Testis (tissue), 3 donors: ENCODE results near the gene CCM2. TPM values are rescaled to one million over a fixed set of nuclear protein-coding genes. Genes with fewer than 3 reads are reported as not detected.

ENCODE experiments used
- DNase-seq: peaks from one replicate; pipeline ENCODE4 v3.0.0-alpha.2; 2019
- H3K27ac ChIP-seq, 2 donors: fragments of 200-600 bp; sonication (generic); one replicate each; pipeline ENCODE4 v1.5.1; 2019
- H3K27me3 ChIP-seq: fragments of 200-600 bp; sonication (generic); one replicate; pipeline ENCODE4 v1.5.1; 2019
- H3K36me3 ChIP-seq: fragments of 200-600 bp; sonication (generic); one replicate; pipeline ENCODE4 v1.5.1; 2017; ENCODE audit warnings: low read depth; ENCODE audit errors: missing control alignments
- H3K4me1 ChIP-seq: fragments of 200-600 bp; sonication (generic); one replicate; pipeline ENCODE4 v1.5.1; 2019
- H3K4me3 ChIP-seq, 2 donors: fragments of 200-600 bp; sonication (generic); one replicate each; pipeline ENCODE4 v1.5.1; 2017 to 2019
- H3K9me3 ChIP-seq: fragments of 200-600 bp; sonication (generic); one replicate; pipeline ENCODE4 v1.5.1; 2017
- POLR2A ChIP-seq: fragments of 450-650 bp; IDR thresholded peaks from one replicate; pipeline ENCODE4 v1.6.1; 2017; ENCODE audit warnings: antibody characterized with exemption, mild to moderate bottlenecking, moderate library complexity
- WGBS, 2 donors: methylation state at CpG; one replicate each; pipeline ENCODE4 v1.1.5; 2018; 5-methylcytosine and 5-hydroxymethylcytosine counted together
- intact Hi-C: fragments of 100-400 bp; cut with DNase I; formaldehyde crosslinking; loops from one replicate; pipeline ENCODE4 v1.15.1; 2023; ENCODE audit warnings: low total_unique reads
- polyA plus RNA-seq: library from polyadenylated mRNA; stranded (reverse); fragments of 350-450 nt; fragmentation: Illumina TruSeq; extraction: RNeasy Lipid Tissue Mini Kit (QIAGEN cat#74804); gene quantifications from one replicate; pipeline ENCODE4 v1.2.3, GENCODE V29; 2014; ENCODE audit warnings: low read depth, low replicate concordance; ENCODE audit not compliant: insufficient read depth
- total RNA-seq, 2 donors: library from RNA; depleted of rRNA; stranded (reverse); fragments of >200 nt; gene quantifications; one replicate each; pipeline ENCODE4 v1.2.3, GENCODE V29; 2016
- TF ChIP-seq, protein P1 (sequence below), 3 experiments: fragments of 450-650 bp in 2 of 3; fragments of 200-600 bp in 1 of 3; sonication (generic) in 1 of 3; IDR thresholded peaks; one replicate each; pipeline ENCODE4 v1.5.1; 2016 to 2019; ENCODE audit warnings: antibody characterized with exemption in 3 of 3, mild to moderate bottlenecking in 2 of 3, moderate library complexity in 1 of 3

CCM2 gene
- total and polyA plus RNA-seq, 3 donors from 2014 or later, result 57.6 to 95.1 (median 85.4) TPM

DNA sequence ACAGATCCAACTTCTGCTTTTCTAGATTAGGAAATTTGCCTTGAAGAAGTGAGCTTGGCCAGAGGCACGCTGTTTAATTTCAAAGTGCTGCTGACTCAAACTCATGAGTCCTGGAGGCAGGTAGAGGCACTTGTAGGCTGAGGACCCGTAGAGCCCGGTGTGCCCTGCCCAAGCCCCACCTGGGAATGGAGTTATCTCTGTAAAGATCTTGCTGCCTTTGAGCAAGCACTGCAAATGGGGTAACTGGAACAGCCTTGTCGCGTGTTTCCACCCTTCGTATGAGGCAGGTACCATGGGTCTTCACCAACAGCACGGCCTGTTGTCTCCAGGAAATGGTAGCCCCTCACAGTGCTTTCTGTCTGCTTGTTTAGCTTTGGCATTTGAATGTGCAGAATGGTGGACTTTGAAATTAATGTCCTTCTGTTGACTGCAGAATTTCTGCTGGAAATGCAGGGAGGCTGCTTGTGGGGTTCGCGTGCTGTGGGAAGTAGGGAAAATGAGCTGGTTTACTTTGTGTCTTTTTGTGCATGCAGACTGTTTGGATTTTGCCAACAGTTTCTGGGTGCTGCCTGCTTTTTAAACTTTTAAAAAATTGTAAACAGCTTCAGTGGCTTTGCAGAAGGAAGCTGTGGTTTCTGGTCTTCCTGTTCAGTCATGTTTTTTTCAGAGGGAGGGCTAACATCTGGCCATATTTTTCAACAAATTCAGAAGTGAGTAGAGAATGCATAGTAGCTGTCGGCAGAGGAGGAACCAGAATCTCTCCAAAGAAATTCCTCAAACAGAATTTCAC, 27.2 kb downstream of the CCM2 start:
- Histone ChIP-seq H3K27ac (no peak overlapping the region), H3K27me3 (no peaks in the 10 kb centered on the region), H3K4me3 (no peak overlapping the region), H3K9me3 (no peaks in the 10 kb centered on the region), H3K4me1 (no peaks in the 10 kb centered on the region), H3K36me3 (no peaks in the 10 kb centered on the region)
- 91 to 93% methylated on average over 10 of the region's 10 CpGs for WGBS, 2 donors
- DNase-seq, result no peak
- no peak for TF ChIP-seq POLR2A
- TF ChIP-seq, protein P1, sequence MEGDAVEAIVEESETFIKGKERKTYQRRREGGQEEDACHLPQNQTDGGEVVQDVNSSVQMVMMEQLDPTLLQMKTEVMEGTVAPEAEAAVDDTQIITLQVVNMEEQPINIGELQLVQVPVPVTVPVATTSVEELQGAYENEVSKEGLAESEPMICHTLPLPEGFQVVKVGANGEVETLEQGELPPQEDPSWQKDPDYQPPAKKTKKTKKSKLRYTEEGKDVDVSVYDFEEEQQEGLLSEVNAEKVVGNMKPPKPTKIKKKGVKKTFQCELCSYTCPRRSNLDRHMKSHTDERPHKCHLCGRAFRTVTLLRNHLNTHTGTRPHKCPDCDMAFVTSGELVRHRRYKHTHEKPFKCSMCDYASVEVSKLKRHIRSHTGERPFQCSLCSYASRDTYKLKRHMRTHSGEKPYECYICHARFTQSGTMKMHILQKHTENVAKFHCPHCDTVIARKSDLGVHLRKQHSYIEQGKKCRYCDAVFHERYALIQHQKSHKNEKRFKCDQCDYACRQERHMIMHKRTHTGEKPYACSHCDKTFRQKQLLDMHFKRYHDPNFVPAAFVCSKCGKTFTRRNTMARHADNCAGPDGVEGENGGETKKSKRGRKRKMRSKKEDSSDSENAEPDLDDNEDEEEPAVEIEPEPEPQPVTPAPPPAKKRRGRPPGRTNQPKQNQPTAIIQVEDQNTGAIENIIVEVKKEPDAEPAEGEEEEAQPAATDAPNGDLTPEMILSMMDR (IDR thresholded peaks at IDR 0.05), result no peak
- intact Hi-C loops, result no loop called here

DNA sequence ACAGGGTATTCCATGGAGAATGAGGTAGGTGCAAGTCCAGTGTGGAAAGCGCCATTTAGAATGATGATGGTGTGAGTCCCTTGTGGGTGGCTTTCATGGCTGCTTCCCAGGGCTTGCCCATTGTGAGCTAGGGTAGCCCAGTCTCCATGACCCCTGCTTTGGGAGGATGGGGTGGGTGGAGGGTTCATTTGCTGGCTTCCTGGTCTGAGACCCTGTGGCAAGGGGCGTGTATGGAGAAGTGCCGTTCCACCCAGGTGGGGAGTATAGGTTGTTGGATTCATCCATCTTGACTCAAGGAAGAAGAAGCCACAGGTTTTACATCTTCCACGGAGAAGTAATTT, 27.7 kb downstream of the CCM2 start:
- Histone ChIP-seq H3K4me1 (no peaks in the 10 kb centered on the region), H3K27me3 (no peaks in the 10 kb centered on the region), H3K9me3 (no peaks in the 10 kb centered on the region), H3K4me3 (no peak overlapping the region), H3K27ac (no peak overlapping the region), H3K36me3 (no peaks in the 10 kb centered on the region)
- 86 to 91% methylated on average over 4 of the region's 4 CpGs for WGBS, 2 donors
- intact Hi-C loops, result no loop called here
- no peak for TF ChIP-seq POLR2A
- TF ChIP-seq, protein P1 (IDR thresholded peaks at IDR 0.05), result no peak
- no peak for DNase-seq

DNA sequence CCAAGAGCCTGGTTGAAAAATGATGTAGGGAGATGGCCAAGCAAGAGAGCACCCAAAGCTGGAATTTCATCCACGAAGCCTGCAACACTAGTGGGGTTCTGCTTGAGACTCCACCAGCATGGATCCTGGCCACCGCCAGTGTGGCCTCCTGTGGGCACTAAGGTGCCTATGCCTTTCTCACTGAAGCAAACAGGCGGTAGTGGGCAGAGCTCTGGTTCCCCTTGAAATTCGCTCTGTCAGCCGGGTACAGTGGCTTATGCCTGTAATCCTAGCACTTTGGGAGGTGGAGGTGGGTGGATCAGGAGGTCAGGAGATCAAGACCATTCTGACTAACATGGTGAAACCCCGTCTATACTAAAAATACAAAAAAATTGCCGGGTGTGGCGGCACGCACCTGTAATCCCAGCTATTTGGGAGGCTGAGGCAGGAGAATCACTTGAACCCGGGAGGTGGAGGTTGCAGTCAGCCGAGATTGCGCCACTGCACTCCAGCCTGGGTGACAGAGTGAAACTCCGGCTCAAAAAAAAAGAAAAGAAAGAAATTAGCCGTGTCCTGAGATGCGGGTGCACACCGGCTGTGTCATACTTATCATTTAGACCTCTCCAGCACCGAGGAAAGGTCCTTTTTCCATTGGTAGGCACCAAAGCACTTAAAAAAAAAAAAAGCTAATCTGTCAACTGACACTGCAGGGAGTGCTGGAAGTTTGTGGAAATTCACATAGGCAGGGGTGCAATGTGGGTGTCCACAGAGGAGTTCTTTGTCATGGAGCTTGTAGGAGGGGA, 28.3 kb downstream of the CCM2 start:
- DNase-seq, result no peak

DNA sequence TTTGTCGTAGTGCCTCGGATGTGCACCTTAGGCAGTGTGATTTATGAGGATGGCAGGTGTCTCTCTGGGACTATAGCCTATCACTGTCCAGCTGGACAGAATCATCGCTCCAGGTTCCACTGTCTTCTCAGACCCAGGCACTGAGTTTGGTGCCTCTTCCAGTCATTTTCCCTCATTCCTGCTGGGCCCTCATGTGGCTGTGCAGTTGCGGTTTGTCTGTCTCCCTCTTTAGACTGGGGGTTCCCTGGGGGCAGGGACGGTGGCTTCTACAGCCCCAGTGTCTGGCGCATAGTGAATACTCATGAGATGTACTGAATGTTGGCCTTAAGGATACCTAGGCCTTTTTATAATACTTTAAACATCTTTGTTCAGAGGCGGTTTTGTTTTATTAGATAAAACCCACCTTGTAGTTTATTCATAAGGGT, 28.9 kb downstream of the CCM2 start:
- H3K27me3 ChIP-seq, result no peaks in the 10 kb centered on the region
- H3K4me1 ChIP-seq, result no peaks in the 10 kb centered on the region
- no peak overlapping the region for H3K4me3 ChIP-seq
- H3K9me3 ChIP-seq, result no peaks in the 10 kb centered on the region
- 74 to 93% methylated on average over 7 of the region's 7 CpGs for WGBS, 2 donors
- no peak for DNase-seq
- no peaks in the 10 kb centered on the region for H3K36me3 ChIP-seq
- no peak for TF ChIP-seq POLR2A
- TF ChIP-seq, protein P1 (IDR thresholded peaks at IDR 0.05), result no peak
- H3K27ac ChIP-seq, result no peak overlapping the region
- intact Hi-C loops, result no loop called here

More for the DNA sequence above, 28.3 kb downstream of the CCM2 start:
- H3K9me3 ChIP-seq, result no peaks in the 10 kb centered on the region
- 85 to 86% methylated on average over 16 to 17 of the region's 17 CpGs for WGBS, 2 donors
- intact Hi-C loops, result no loop called here
- no peak overlapping the region for H3K27ac ChIP-seq
- no peaks in the 10 kb centered on the region for H3K4me1 ChIP-seq
- H3K4me3 ChIP-seq, result no peak overlapping the region
- no peaks in the 10 kb centered on the region for H3K27me3 ChIP-seq
- H3K36me3 ChIP-seq, result no peaks in the 10 kb centered on the region
- no peak for TF ChIP-seq POLR2A
- TF ChIP-seq, protein P1 (IDR thresholded peaks at IDR 0.05), result no peak
